GM18507 (cell line): ENCODE measurements around the gene TEKT2.

Experiments used
- DNase-seq: peaks from one replicate; pipeline ENCODE4 v3.0.0; 2011; ENCODE audit warnings: low read depth; ENCODE audit not compliant: insufficient read length; ENCODE audit errors: extremely low spot score
- FAIRE-seq: peaks from 2 replicates; lab custom pipeline; 2011; peaks lifted over from hg19 to GRCh38; lab: Jason Lieb, UNC

TEKT2 gene

GRCh38 chr1:36083635-36084496 is at the start of gene TEKT2:
Gene TEKT2 (plus strand): TSS chr1:36084094. CDS start chr1:36084922, 828 bp downstream.
- DNase-seq = no peak
- FAIRE-seq = no peak

- DNase-seq (no peak), FAIRE-seq (no peak)
Measured at GRCh38 chr1:36034692-36035091, 49.2 kb upstream of the TEKT2 start.

- DNase-seq = no peak
- FAIRE-seq = no peak
Measured at GRCh38 chr1:36035154-36035553, 48.7 kb upstream of the TEKT2 start.

- FAIRE-seq (no peak), DNase-seq (no peak)
Measured at GRCh38 chr1:36040238-36040637, 43.7 kb upstream of the TEKT2 start.

- FAIRE-seq = no peak
- no peak for DNase-seq
Measured at GRCh38 chr1:36051821-36052220, 32.1 kb upstream of the TEKT2 start.

- FAIRE-seq (no peak), DNase-seq (no peak)
Measured at GRCh38 chr1:36053978-36054377, 29.9 kb upstream of the TEKT2 start.

- DNase-seq = no peak
- no peak for FAIRE-seq
Measured at GRCh38 chr1:36055706-36056105, 28.2 kb upstream of the TEKT2 start.

GRCh38 chr1:36062315-36062714 is 21.6 kb upstream of the TEKT2 start:
- DNase-seq (no peak), FAIRE-seq (no peak)

GRCh38 chr1:36067871-36068270 is 16.0 kb upstream of the TEKT2 start:
- DNase-seq (no peak), FAIRE-seq (no peak)

GRCh38 chr1:36068866-36069265 is 15.0 kb upstream of the TEKT2 start:
- DNase-seq (no peak), FAIRE-seq (no peak)

GRCh38 chr1:36070349-36070748 is 13.5 kb upstream of the TEKT2 start:
- FAIRE-seq = no peak
- no peak for DNase-seq

GRCh38 chr1:36076979-36077573 is 6.8 kb upstream of the TEKT2 start:
- no peak for FAIRE-seq
- no peak for DNase-seq

GRCh38 chr1:36080236-36080635 is 3.7 kb upstream of the TEKT2 start:
- DNase-seq = no peak
- no peak for FAIRE-seq

GRCh38 chr1:36080801-36081200 is 3.1 kb upstream of the TEKT2 start:
- FAIRE-seq = no peak
- DNase-seq = no peak

- FAIRE-seq (no peak), DNase-seq (no peak)
Measured at GRCh38 chr1:36081926-36082485, 1.9 kb upstream of the TEKT2 start.

- FAIRE-seq (no peak), DNase-seq (no peak)
Measured at GRCh38 chr1:36083219-36083618, 675 bp upstream of the TEKT2 start.

- FAIRE-seq (no peak), DNase-seq (no peak)
Measured at GRCh38 chr1:36084497-36085115, 712 bp downstream of the TEKT2 start.

- FAIRE-seq (no peak), DNase-seq (no peak)
Measured at GRCh38 chr1:36085126-36085525, 1.2 kb downstream of the TEKT2 start.

GRCh38 chr1:36085686-36086526 is 2.0 kb downstream of the TEKT2 start:
- FAIRE-seq = no peak
- no peak for DNase-seq
